ENCODE results near the gene OLIG1.
A peak's percentile ranks its signal among the peaks of the same experiment; 100 is the strongest.

The OLIG1 gene

DNA sequence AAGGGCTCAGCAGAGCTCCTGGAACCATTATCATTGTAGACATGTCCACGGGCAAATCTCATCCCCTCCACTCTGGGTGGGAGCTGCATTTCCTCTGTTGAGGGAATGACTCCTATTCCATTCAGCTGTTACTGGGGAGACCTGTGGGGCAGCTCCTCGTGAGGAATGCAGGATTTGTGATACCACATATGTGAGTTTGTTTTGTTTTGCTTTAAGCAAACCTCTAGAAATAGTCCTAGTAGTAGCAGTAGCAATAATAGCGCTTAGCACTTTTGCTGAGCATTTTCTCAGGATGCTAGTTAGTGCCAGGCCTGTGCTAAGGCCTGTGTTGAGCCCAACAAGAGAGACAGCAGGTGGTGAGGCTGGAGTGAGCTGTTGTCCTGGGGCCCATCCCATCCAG, 10.8 kb downstream of the OLIG1 start:
- Mint-ChIP-seq H3K27ac (no peak overlapping the region), H3K4me3 (no peak overlapping the region), H3K36me3 (no peaks in the 10 kb centered on the region), H3K4me1 (ENCODE audit: low read depth) (peaks cover 4% of the 10 kb centered on the region), H3K27me3 (no peaks in the 10 kb centered on the region), H3K9me3 (ENCODE audit: low read depth) (no peaks in the 10 kb centered on the region)

DNA sequence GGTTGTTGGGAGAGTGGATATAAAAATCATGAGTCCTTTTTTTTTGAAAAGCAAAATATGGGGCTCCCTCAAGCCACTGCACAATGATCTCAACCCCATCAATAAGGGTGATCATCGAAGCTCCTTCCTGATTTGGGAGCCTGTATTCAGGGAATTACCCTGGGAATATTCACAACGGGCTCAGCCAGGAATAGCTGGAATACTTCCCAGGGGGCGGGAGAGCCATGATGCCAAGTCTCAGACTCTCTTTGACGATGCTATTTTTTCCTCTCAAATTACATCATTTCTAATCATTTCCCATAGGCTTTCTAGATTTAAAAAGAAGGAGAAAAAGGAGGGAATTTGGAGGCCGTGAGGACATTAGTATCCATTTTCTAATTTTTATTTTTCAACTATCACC, 18.4 kb downstream of the OLIG1 start:
- Mint-ChIP-seq H3K9me3 (ENCODE audit: low read depth) (no peaks in the 10 kb centered on the region), H3K36me3 (no peaks in the 10 kb centered on the region), H3K4me3 (no peak overlapping the region), H3K4me1 (ENCODE audit: low read depth) (no peaks in the 10 kb centered on the region), H3K27me3 (no peaks in the 10 kb centered on the region), H3K27ac (no peak overlapping the region)

DNA sequence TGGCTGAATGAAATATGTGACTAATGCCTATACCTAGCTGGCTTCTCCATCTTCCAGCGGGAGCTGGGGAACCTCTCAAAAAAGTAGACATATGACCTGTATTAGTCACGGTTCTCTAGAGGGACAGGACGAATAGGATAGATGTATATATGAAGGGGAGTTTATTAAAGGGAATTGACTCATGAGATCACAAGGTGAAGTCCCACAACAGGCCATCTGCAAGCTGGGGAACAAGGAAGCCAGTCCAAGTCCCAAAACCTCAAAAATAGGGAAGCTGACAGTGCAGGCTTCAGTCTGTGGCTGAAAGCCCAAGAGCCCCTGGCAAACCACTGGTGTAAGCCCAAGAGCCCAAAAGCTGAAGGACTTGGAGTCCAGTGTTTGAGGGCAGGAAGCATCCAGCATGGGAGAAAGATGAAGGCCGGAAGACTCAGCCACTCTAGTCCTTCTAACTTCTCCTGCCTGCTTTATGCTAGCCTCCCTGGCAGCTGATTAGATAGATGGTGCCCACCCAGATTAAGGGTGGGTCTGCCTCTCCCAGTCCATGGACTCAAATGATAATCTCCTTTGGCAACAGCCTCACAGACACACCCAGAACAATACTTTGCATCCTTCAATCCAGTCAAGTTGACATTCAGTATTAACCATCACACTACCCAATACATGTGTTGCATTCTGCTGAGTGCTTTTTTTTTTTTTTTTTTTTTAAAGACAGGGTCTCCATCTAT, 19.6 kb downstream of the OLIG1 start:
- Mint-ChIP-seq H3K4me1 (ENCODE audit: low read depth) (no peaks in the 10 kb centered on the region), H3K36me3 (no peaks in the 10 kb centered on the region), H3K27ac (no peak overlapping the region), H3K27me3 (no peaks in the 10 kb centered on the region), H3K9me3 (ENCODE audit: low read depth) (no peaks in the 10 kb centered on the region), H3K4me3 (no peak overlapping the region)

DNA sequence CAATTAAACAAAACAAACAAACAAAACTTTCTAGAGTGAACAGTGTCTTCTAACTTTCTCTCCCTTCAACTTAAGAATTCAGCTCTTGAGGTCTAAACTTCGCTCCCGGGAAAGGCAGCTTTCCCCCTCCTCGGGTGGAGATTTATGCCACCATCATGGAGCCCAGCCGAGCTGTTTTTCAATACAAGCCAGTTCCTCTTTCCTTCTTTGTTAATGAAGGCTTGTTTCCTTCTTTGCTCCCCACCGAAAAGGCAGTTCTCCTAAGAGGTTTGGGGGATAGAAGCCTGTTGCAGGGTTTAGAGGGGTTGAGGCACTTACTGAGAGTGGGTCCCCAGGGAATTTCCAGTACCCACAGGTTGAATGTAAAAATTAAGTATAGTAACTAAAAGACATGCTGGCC, 26.5 kb downstream of the OLIG1 start:
- no peaks in the 10 kb centered on the region for H3K9me3 Mint-ChIP-seq (ENCODE audit: low read depth)
- H3K36me3 Mint-ChIP-seq: no peaks in the 10 kb centered on the region
- no peak overlapping the region for H3K27ac Mint-ChIP-seq
- H3K4me1 Mint-ChIP-seq (ENCODE audit: low read depth): no peaks in the 10 kb centered on the region
- H3K4me3 Mint-ChIP-seq: no peak overlapping the region
- no peaks in the 10 kb centered on the region for H3K27me3 Mint-ChIP-seq

DNA sequence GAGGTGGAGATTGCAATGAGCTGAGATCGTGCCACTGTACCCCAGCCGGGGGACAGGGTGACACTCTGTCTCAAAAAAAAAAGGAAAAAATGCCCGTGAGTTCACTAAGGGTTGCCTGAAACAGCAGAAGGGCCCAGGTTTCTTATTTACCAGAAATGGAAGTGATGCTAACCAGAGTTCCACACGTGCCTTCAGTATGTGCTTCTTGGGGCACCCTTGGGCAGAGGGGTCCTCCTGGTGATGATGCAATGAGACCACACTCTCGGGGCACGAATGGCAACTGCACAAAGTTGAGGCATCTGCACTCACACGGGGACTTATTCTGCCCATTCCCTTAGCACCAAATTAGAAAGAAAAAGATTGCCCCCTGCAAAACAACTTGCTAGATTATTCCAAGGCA, 29.2 kb downstream of the OLIG1 start:
- Mint-ChIP-seq H3K9me3 (ENCODE audit: low read depth) (no peaks in the 10 kb centered on the region), H3K27me3 (no peaks in the 10 kb centered on the region), H3K4me1 (ENCODE audit: low read depth) (no peaks in the 10 kb centered on the region), H3K4me3 (no peak overlapping the region), H3K27ac (no peak overlapping the region), H3K36me3 (no peaks in the 10 kb centered on the region)

DNA sequence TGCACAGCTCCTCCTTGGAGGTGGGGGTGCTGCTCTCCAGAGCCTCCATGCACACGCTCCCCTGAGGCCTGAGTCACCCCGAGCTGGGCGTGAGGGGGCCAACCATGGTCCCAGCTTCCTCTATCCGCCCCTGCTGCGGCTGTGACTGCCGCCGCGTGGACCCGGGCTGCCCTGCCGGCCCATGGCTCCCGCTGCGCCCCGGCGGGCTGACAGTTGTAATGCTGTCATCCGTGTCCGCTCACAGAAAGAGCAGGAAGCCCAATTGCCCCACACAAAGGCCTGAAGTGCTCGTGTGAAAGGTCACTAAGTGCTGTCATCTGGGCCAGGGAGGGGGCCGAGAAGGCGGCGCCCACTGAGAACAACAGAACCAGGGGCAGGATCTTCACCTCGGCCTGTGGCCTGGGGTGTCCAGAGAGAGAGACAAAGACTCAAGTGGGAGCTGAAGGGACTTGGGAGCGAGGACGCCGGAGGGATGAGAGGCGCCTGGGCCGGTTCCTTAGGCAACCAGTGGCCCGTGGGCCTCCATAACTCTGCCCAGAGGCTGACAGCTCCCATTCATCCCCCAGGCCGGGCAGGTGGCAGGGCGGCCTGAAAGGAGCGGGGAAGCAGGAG, 31.5 kb downstream of the OLIG1 start:
- H3K4me3 Mint-ChIP-seq: no peak overlapping the region
- no peak overlapping the region for H3K27ac Mint-ChIP-seq
- no peaks in the 10 kb centered on the region for H3K4me1 Mint-ChIP-seq (ENCODE audit: low read depth)
- no peaks in the 10 kb centered on the region for H3K27me3 Mint-ChIP-seq
- no peaks in the 10 kb centered on the region for H3K36me3 Mint-ChIP-seq
- H3K9me3 Mint-ChIP-seq (ENCODE audit: low read depth): no peaks in the 10 kb centered on the region

DNA sequence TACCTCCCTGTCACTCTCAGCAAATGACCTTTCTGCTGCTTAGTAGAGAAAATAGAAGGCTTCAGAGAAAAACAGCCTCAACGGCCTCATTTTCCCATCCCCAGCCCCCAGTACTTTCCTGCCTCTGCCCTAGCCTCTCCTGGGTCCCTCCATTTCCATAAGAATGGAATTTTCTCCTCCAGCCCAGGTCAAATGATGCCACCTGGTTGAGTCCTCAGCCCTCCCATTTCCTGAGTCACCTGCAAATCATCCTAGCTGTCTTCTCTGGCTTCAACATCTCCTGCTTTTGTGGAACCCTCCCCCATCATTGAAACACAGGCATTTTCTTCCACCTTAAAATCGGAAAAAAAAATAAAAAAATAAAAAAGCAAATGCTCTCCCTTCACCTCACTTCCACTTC, 35.1 kb downstream of the OLIG1 start:
- Mint-ChIP-seq H3K36me3 (no peaks in the 10 kb centered on the region), H3K27ac (no peak overlapping the region), H3K4me3 (no peak overlapping the region), H3K9me3 (ENCODE audit: low read depth) (no peaks in the 10 kb centered on the region), H3K4me1 (ENCODE audit: low read depth) (peaks cover 8% of the 10 kb centered on the region), H3K27me3 (peaks cover 7% of the 10 kb centered on the region)

DNA sequence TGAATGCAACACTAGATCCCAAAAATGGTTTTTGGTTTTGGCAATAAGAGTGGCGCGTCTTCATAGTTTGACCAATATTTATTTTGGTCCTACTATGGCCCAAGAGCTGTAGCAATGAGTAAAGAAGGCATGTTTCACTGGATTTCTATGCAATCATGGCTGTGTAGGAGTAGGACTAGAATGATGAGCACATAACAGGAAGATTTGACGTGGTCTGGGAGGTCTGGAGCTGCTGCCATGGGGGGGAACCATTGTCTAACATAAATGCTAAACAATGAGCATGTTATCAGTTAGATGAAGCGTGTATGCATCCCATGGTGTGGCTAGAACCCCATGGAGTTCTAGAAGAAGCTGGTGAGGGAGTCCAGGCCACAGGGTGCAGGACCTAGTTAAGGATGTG, 38.3 kb downstream of the OLIG1 start:
- Mint-ChIP-seq H3K4me1 (ENCODE audit: low read depth) (peaks cover 10% of the 10 kb centered on the region), H3K4me3 (no peak overlapping the region), H3K9me3 (ENCODE audit: low read depth) (no peaks in the 10 kb centered on the region), H3K27ac (no peak overlapping the region), H3K27me3 (peaks cover 19% of the 10 kb centered on the region), H3K36me3 (no peaks in the 10 kb centered on the region)

DNA sequence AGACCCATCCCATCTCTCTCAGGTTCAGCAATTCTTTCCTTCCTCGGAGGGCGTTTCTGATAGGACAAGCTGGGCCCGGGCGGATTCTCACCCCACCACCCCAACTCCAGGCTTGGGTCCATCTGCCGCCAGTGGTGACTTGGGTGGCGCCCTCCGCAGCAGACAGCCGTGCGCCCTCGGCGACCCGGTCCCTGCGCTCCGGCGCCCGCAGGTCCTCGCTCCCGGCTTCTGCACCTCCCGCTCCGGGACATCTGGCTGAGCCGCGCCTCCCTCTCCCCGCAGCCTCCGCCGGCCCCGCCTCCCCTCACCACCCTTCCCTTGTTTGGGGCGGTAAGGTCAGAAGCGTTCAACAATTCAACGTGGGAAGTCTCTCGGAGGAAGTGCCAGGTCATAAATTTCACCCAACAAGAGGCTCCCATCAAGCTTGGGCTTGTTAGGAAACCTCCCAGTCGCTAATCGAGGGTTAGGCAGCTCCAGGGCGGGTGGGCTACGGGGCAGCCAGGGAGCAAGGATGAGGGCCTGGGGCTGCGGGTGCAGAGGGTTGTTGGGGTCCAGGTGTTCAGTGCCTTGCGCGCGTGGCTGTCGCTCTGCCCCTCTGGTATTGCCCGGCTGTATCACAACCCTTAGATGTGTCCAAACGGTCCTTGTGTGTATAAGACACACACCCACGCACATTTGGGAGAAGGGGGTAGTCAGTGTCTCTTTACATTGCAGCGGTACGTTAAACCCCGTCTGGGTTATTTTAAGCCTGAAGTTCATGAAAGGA, 39.8 kb downstream of the OLIG1 start:
- Mint-ChIP-seq H3K9me3 (ENCODE audit: low read depth) (no peaks in the 10 kb centered on the region), H3K4me1 (ENCODE audit: low read depth) (peaks cover 10% of the 10 kb centered on the region), H3K27me3 (peaks cover 19% of the 10 kb centered on the region), H3K36me3 (no peaks in the 10 kb centered on the region), H3K4me3 (peak overlapping the region; percentile 68), H3K27ac (no peak overlapping the region)

DNA sequence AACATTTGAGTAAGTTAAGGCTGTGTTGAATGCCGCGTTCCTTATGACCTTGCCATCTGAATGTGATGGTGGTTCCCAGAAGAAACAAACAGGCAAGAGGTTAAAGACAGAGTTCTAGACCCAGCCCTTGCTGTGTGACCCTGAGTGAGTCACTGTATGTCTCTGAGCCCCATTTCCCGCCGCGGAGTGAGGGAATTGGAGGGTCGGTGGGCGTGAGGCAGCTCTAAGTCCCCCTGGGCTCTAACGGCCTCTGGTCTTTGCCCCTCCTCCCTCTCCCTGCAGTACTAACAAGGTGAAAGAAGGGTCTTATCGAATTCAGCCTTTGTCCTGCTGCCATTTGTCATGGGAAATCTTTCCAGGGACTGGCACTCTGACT, 40.4 kb downstream of the OLIG1 start:
- H3K27me3 Mint-ChIP-seq: peaks cover 19% of the 10 kb centered on the region
- H3K27ac Mint-ChIP-seq: no peak overlapping the region
- H3K4me3 Mint-ChIP-seq: peak overlapping the region; percentile 44

DNA sequence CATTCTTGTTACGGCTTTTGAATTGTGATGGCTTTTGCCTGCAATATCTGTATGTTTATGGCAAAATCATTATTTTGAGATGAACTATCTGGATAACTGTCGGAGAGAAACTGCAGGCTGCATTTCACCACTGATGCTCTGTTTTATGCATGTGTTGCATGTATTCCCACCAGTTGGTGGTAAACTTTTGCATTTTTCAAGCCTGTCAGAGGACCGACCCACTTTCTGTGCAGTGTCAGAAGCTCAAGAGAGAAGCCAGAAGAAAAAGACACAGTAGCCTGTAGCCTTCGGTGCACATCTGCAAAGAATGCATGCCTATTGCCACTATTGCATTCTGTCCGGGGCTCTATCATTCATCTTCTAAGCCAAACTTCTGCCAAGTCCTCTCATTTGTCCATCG, 41.6 kb downstream of the OLIG1 start:
- Mint-ChIP-seq H3K27ac (no peak overlapping the region), H3K9me3 (ENCODE audit: low read depth) (no peaks in the 10 kb centered on the region), H3K36me3 (no peaks in the 10 kb centered on the region), H3K27me3 (peaks cover 19% of the 10 kb centered on the region), H3K4me3 (no peak overlapping the region), H3K4me1 (ENCODE audit: low read depth) (peaks cover 23% of the 10 kb centered on the region)

More for the DNA sequence above, 40.4 kb downstream of the OLIG1 start:
- no peaks in the 10 kb centered on the region for H3K9me3 Mint-ChIP-seq (ENCODE audit: low read depth)
- H3K4me1 Mint-ChIP-seq (ENCODE audit: low read depth): peaks cover 11% of the 10 kb centered on the region
- no peaks in the 10 kb centered on the region for H3K36me3 Mint-ChIP-seq

DNA sequence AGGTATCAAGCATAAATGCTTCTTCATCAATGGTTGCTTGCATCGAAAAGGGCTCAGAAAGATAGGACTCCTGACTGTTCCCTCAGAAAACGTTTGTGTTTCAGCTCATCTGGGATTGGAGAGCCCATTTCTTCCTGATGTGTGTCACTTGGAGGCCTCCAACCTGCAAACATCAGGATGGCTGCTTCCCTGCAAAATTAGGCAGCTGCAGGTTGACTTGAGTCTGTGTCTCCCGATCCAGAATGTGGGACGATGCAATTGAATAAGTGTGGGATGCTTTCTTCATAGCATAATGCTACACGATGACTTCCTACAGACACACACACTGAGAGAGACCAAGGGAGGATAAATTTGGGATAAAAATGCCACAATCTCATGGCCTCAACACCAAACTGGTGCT, 42.2 kb downstream of the OLIG1 start:
- peaks cover 29% of the 10 kb centered on the region for H3K4me1 Mint-ChIP-seq (ENCODE audit: low read depth)
- no peaks in the 10 kb centered on the region for H3K9me3 Mint-ChIP-seq (ENCODE audit: low read depth)
- no peak overlapping the region for H3K27ac Mint-ChIP-seq
- no peaks in the 10 kb centered on the region for H3K36me3 Mint-ChIP-seq
- peaks cover 19% of the 10 kb centered on the region for H3K27me3 Mint-ChIP-seq
- no peak overlapping the region for H3K4me3 Mint-ChIP-seq

DNA sequence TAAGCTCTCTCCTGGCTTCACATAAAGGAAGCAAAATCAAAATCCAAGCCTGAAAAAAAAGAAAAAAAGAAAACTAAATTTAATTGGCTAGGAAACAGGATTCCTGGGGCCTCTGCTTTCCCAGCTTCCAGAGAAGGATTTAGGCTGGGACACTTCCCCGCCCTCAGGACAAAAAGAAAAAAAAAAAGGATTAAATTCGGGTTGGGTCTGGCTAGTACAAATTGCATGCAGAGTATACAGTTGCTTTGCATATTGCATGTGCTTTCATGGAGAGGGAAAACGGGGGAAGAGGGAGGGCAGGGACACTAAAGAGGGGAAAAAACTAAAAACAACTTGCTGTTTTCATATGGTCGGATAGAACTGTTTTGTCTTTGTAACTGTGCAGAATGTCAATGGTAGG, 42.7 kb downstream of the OLIG1 start:
- Mint-ChIP-seq H3K27me3 (peaks cover 19% of the 10 kb centered on the region), H3K4me3 (no peak overlapping the region), H3K9me3 (ENCODE audit: low read depth) (no peaks in the 10 kb centered on the region), H3K36me3 (no peaks in the 10 kb centered on the region), H3K27ac (no peak overlapping the region), H3K4me1 (ENCODE audit: low read depth) (peaks cover 34% of the 10 kb centered on the region)

DNA sequence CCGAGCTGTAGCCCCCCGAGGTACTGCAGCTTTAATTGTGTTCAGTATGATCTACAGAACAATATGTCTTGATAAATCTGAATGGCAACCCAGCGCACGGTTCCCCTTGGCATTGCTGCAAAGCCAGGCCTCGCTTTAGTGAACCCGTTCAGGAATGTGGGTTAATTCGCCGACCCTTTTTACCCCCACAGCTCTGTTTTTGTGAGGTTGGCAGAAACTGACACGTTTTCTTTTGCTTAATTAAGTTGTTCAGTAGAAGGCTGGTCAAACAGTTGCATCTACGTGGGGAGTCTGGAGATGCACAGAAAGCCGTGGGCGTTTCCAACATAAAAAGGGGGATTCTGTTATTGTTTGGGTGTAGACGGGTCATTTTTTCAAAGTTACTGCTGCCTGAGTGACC, 43.2 kb downstream of the OLIG1 start:
- Mint-ChIP-seq H3K27me3 (peaks cover 18% of the 10 kb centered on the region), H3K4me3 (no peak overlapping the region)

DNA sequence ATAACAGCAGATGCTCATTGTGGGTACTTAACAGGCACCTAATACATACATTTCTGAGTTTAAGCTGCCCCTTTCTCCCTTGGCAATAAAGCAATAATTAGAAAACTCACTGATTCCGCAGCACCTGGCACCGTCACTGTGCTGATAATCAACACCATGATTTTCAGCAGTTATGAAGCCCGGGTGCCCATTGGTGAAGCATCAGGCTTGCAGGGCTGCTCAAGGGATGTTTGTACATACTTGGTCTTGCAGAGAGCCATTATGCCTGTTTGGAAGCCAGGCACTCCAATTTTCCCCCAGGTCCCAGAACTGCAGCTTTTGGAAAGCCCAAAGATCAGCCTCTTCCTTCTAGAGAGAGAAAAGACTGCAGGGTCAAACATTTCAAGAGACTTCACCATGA, 44.3 kb downstream of the OLIG1 start:
- Mint-ChIP-seq H3K27me3 (peaks cover 14% of the 10 kb centered on the region), H3K9me3 (ENCODE audit: low read depth) (no peaks in the 10 kb centered on the region), H3K27ac (no peak overlapping the region), H3K36me3 (no peaks in the 10 kb centered on the region), H3K4me3 (no peak overlapping the region), H3K4me1 (ENCODE audit: low read depth) (peaks cover 30% of the 10 kb centered on the region)

More for the DNA sequence above, 43.2 kb downstream of the OLIG1 start:
- Mint-ChIP-seq H3K27ac (no peak overlapping the region), H3K4me1 (ENCODE audit: low read depth) (peaks cover 35% of the 10 kb centered on the region), H3K9me3 (ENCODE audit: low read depth) (no peaks in the 10 kb centered on the region), H3K36me3 (no peaks in the 10 kb centered on the region)
